Neural progenitor cell (in vitro differentiated cells): ENCODE data around the gene ARFGAP1. TPM values are rescaled to one million over a fixed set of nuclear protein-coding genes. Genes with fewer than 3 reads are reported as not detected.

Source experiments
- DNase-seq: peaks from one replicate; pipeline ENCODE4 v3.0.0-alpha.2; 2016; ENCODE audit warnings: low spot score
- H2AFZ ChIP-seq: fragments of 200-600 bp; sonication (generic); replicated peaks from 2 replicates; pipeline ENCODE4 v1.6.1; 2016; ENCODE audit warnings: antibody characterized with exemption
- H3F3A ChIP-seq: fragments of 200-600 bp; sonication (generic); 2 replicates; pipeline ENCODE4 v1.6.1; 2016; ENCODE audit warnings: antibody characterized with exemption, low read depth
- H3K27ac ChIP-seq: fragments of 200-600 bp; sonication (generic); 2 replicates; pipeline ENCODE4 v1.5.1; 2016; ENCODE audit warnings: mild to moderate bottlenecking
- H3K27me3 ChIP-seq: fragments of 200-600 bp; sonication (generic); 2 replicates; pipeline ENCODE4 v1.6.1; 2016; ENCODE audit warnings: mild to moderate bottlenecking, moderate library complexity
- H3K36me3 ChIP-seq: fragments of 200-600 bp; sonication (generic); 2 replicates; pipeline ENCODE4 v1.5.1; 2016
- H3K4me1 ChIP-seq: fragments of 200-600 bp; sonication (generic); 2 replicates; pipeline ENCODE4 v1.6.1; 2016; ENCODE audit warnings: mixed run types
- H3K4me2 ChIP-seq: fragments of 200-600 bp; sonication (generic); 2 replicates; pipeline ENCODE4 v1.6.1; 2016
- H3K4me3 ChIP-seq: fragments of 200-600 bp; sonication (generic); 2 replicates; pipeline ENCODE4 v1.5.1; 2016
- H3K79me2 ChIP-seq: fragments of 200-600 bp; sonication (generic); 2 replicates; pipeline ENCODE4 v1.6.1; 2016; ENCODE audit warnings: low read depth
- H3K9ac ChIP-seq: fragments of 200-600 bp; sonication (generic); 2 replicates; pipeline ENCODE4 v1.6.1; 2016
- H3K9me3 ChIP-seq: fragments of 200-600 bp; sonication (generic); 2 replicates; pipeline ENCODE4 v1.5.1; 2016; ENCODE audit warnings: low read depth
- H4K20me1 ChIP-seq: fragments of 200-600 bp; sonication (generic); 2 replicates; pipeline ENCODE4 v1.6.1; 2016; ENCODE audit warnings: low read depth
- H3K27ac Mint-ChIP-seq: 3 replicates; pipeline ENCODE4 v1.8.0; 2021; ENCODE audit warnings: mixed read lengths
- H3K27me3 Mint-ChIP-seq: 2 replicates; pipeline ENCODE4 v1.8.0; 2022; ENCODE audit warnings: low read depth, mild to moderate bottlenecking, inconsistent platforms, moderate library complexity, mixed read lengths; ENCODE audit not compliant: insufficient read depth
- H3K36me3 Mint-ChIP-seq: 3 replicates; pipeline ENCODE4 v1.8.0; 2021; ENCODE audit warnings: mixed read lengths
- H3K4me1 Mint-ChIP-seq: 3 replicates; pipeline ENCODE4 v1.8.0; 2021; ENCODE audit warnings: mixed read lengths
- H3K4me3 Mint-ChIP-seq: 3 replicates; pipeline ENCODE4 v1.8.0; 2021; ENCODE audit warnings: mild to moderate bottlenecking, moderate library complexity, mixed read lengths
- H3K9me3 Mint-ChIP-seq: 3 replicates; pipeline ENCODE4 v1.8.0; 2020; ENCODE audit warnings: mixed read lengths
- EZH2 ChIP-seq: fragments of 200-600 bp; sonication (generic); IDR thresholded peaks from 2 replicates; pipeline ENCODE4 v1.6.1; 2017; ENCODE audit warnings: antibody characterized with exemption, mild to moderate bottlenecking, moderate library complexity
- EZH2phosphoT487 ChIP-seq: fragments of 200-600 bp; sonication (generic); IDR thresholded peaks from 2 replicates; pipeline ENCODE4 v1.6.1; 2017; ENCODE audit warnings: antibody characterized with exemption
- total RNA-seq: library from RNA; depleted of rRNA; stranded (reverse); fragments of >200 nt; gene quantifications from 2 replicates; pipeline ENCODE4 v1.2.3, GENCODE V29; 2015; ENCODE audit warnings: low replicate concordance
- TF ChIP-seq, protein P1 (sequence below): fragments of 200-600 bp; sonication (generic); IDR thresholded peaks from 2 replicates; pipeline ENCODE4 v1.5.1; 2017; ENCODE audit warnings: antibody characterized with exemption, mild to moderate bottlenecking

Gene ARFGAP1
- total RNA-seq, 1 donor from 2014 or later = 43.7 TPM

DNA sequence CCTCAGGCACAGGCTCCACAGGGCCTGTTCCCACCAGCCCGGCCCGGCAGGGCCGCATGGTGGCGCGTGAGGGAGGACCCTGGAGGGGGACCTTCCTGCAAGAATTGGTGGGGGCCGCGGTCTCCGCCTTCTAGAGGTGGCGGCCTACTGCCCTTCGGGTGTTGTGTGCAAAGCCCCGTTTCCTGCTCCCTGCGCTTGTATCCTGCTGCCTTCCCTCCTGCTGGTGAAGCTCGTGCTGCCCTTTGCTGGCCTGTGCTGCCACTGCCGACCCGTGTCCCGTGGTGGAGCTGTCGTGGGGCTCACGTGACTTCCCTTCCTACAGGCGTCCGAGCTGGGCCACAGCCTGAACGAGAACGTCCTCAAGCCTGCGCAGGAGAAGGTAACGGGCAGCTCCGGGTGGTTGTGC lies 11.9 kb downstream of the ARFGAP1 start:
- H3K9ac ChIP-seq = no peak overlapping the region
- no peak overlapping the region for H3K4me3 Mint-ChIP-seq
- no peaks in the 10 kb centered on the region for H3F3A ChIP-seq
- no peak overlapping the region for H3K27ac Mint-ChIP-seq
- TF ChIP-seq, protein P1, sequence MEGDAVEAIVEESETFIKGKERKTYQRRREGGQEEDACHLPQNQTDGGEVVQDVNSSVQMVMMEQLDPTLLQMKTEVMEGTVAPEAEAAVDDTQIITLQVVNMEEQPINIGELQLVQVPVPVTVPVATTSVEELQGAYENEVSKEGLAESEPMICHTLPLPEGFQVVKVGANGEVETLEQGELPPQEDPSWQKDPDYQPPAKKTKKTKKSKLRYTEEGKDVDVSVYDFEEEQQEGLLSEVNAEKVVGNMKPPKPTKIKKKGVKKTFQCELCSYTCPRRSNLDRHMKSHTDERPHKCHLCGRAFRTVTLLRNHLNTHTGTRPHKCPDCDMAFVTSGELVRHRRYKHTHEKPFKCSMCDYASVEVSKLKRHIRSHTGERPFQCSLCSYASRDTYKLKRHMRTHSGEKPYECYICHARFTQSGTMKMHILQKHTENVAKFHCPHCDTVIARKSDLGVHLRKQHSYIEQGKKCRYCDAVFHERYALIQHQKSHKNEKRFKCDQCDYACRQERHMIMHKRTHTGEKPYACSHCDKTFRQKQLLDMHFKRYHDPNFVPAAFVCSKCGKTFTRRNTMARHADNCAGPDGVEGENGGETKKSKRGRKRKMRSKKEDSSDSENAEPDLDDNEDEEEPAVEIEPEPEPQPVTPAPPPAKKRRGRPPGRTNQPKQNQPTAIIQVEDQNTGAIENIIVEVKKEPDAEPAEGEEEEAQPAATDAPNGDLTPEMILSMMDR = no peak
- TF ChIP-seq EZH2 (no peak), EZH2phosphoT487 (no peak)
- H3K4me3 ChIP-seq = no peak overlapping the region
- no peaks in the 10 kb centered on the region for H3K36me3 ChIP-seq
- H2AFZ ChIP-seq = no peak overlapping the region
- peaks cover 5% of the 10 kb centered on the region for H3K36me3 Mint-ChIP-seq
- H3K27ac ChIP-seq = no peak overlapping the region
- H4K20me1 ChIP-seq = peaks cover 3% of the 10 kb centered on the region
- no peak overlapping the region for H3K4me2 ChIP-seq
- H3K9me3 ChIP-seq = no peaks in the 10 kb centered on the region
- H3K79me2 ChIP-seq = no peaks in the 10 kb centered on the region
- DNase-seq = no peak
- no peaks in the 10 kb centered on the region for H3K4me1 ChIP-seq
- peaks cover 3% of the 10 kb centered on the region for H3K27me3 Mint-ChIP-seq
- no peaks in the 10 kb centered on the region for H3K27me3 ChIP-seq
- H3K9me3 Mint-ChIP-seq = no peaks in the 10 kb centered on the region
- H3K4me1 Mint-ChIP-seq = no peaks in the 10 kb centered on the region

DNA sequence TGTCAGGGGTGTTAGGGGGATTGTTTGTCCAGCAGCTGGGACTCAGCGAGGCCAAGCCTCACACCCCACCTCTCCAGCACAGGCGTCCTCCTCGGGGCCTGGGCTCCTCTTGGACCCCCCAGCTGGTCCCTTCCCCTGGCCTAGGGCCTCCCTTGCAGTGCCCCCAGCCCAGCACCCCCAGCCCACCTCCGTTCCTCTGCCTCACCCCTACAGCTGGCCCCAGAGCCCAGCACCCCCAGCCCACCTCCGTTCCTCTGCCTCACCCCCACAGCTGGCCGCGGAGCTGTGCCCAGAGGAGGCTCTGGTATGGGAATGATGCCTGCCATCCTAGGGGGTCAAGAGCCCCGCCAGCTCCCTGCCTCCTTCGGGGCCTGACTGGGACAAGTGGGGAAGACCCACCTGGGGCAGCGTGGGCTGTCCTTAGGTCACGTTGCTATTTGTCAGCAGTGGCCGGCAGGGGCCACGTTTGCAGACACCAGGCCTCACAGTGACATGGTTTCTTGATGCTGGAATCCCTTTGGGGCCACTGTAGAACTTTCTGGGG lies 12.4 kb downstream of the ARFGAP1 start:
- Mint-ChIP-seq H3K27ac (no peak overlapping the region), H3K4me3 (no peak overlapping the region), H3K9me3 (no peaks in the 10 kb centered on the region), H3K4me1 (no peaks in the 10 kb centered on the region), H3K27me3 (peaks cover 3% of the 10 kb centered on the region), H3K36me3 (peaks cover 5% of the 10 kb centered on the region)
- Histone ChIP-seq H3F3A (no peaks in the 10 kb centered on the region), H3K27me3 (no peaks in the 10 kb centered on the region), H2AFZ (no peak overlapping the region), H4K20me1 (peaks cover 3% of the 10 kb centered on the region), H3K79me2 (no peaks in the 10 kb centered on the region), H3K9ac (no peak overlapping the region), H3K4me1 (no peaks in the 10 kb centered on the region), H3K4me3 (no peak overlapping the region), H3K9me3 (no peaks in the 10 kb centered on the region), H3K4me2 (no peak overlapping the region), H3K27ac (no peak overlapping the region), H3K36me3 (no peaks in the 10 kb centered on the region)
- no peak for DNase-seq
- TF ChIP-seq, protein P1 = no peak
- no peak for TF ChIP-seq EZH2
- no peak for TF ChIP-seq EZH2phosphoT487

DNA sequence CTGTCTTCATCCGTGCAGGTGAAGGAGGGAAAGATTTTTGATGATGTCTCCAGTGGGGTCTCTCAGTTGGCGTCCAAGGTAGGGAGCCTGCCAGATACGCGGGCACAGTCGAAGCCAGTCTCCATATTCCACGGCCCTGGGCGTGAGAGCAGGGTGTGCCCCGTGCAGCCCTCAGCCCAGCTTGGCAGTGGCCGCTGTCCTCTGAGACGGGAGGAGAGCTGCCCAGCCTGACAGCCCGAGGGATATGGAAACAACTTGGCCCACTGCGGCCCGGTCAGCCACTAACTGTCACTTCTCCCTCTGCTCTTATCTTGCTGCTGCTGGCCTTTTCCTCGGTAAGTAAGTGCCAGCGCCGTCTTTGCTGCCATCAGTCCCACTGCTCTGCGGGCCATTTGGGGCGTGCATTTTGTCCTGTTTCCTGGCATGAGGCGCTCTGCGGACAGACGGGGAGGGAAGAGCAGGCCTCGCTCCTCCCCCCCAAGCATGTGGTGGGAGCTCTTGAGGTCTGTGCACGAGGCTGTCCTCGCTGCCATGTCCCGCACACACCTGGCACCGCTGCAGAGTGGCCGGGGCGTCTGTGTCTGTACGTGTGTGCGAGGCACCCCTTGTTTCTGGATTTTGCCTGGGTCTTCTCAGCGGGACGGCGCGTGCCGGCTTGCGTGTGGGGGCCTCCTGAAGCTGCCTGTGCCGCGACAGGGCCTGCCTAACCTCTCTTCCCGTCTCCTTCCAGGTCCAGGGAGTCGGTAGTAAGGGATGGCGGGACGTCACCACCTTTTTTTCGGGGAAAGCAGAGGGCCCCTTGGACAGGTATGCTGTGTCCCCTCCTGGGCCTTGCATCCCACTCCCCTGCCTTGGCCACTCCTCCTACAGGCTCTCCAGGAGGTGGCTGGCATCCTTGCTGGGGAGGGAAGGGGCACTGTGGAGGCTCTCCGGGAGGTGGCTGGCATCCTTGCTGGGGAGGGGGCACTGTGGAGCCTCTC lies 13.3 kb downstream of the ARFGAP1 start:
- Histone ChIP-seq H3K79me2 (no peaks in the 10 kb centered on the region), H4K20me1 (peaks cover 6% of the 10 kb centered on the region), H3K27me3 (no peaks in the 10 kb centered on the region), H3K4me1 (no peaks in the 10 kb centered on the region), H3F3A (no peaks in the 10 kb centered on the region), H3K9ac (no peak overlapping the region), H2AFZ (no peak overlapping the region), H3K4me3 (no peak overlapping the region), H3K27ac (no peak overlapping the region), H3K36me3 (no peaks in the 10 kb centered on the region), H3K4me2 (no peak overlapping the region), H3K9me3 (no peaks in the 10 kb centered on the region)
- H3K4me3 Mint-ChIP-seq = no peak overlapping the region
- H3K4me1 Mint-ChIP-seq = no peaks in the 10 kb centered on the region
- no peaks in the 10 kb centered on the region for H3K9me3 Mint-ChIP-seq
- peaks cover 3% of the 10 kb centered on the region for H3K27me3 Mint-ChIP-seq
- TF ChIP-seq EZH2 (no peak), EZH2phosphoT487 (no peak)
- TF ChIP-seq, protein P1 = no peak
- H3K36me3 Mint-ChIP-seq = peaks cover 2% of the 10 kb centered on the region
- peak overlapping the region; percentile 46 for H3K27ac Mint-ChIP-seq
- no peak for DNase-seq
